Spinal cord (tissue), 10 donors: Measurements from ENCODE around the gene GABPB2. TPM values are rescaled to one million over a fixed set of nuclear protein-coding genes. Genes with fewer than 3 reads are reported as not detected.
A peak's percentile ranks its signal among the peaks of the same experiment; 100 is the strongest.

Source experiments
- DNase-seq, 6 donors: peaks; one replicate each; pipeline versions ENCODE4 v3.0.0 to v3.0.0-alpha.2; 2013 to 2015; ENCODE audit warnings: low spot score in 6 of 6, low read depth in 4 of 6
- H3K27ac ChIP-seq: one replicate; pipeline ENCODE4 v1.5.1; 2013; ENCODE audit warnings: low read depth, low read length, control low read depth
- H3K27me3 ChIP-seq: one replicate; pipeline ENCODE4 v1.6.1; 2013; ENCODE audit warnings: low read length; ENCODE audit not compliant: control insufficient read depth, insufficient read depth
- H3K36me3 ChIP-seq: one replicate; pipeline ENCODE4 v1.6.1; 2013; ENCODE audit warnings: low read length; ENCODE audit not compliant: control insufficient read depth, insufficient read depth
- H3K4me1 ChIP-seq: one replicate; pipeline ENCODE4 v1.6.1; 2013; ENCODE audit warnings: low read length; ENCODE audit not compliant: control insufficient read depth, insufficient read depth
- H3K4me3 ChIP-seq: one replicate; pipeline ENCODE4 v1.5.1; 2013; ENCODE audit warnings: low read depth, low read length, control low read depth
- H3K9me3 ChIP-seq: one replicate; pipeline ENCODE4 v1.6.1; 2013; ENCODE audit warnings: low read length; ENCODE audit not compliant: control insufficient read depth, insufficient read depth
- WGBS: methylation state at CpG from one replicate; pipeline ENCODE4 v1.1.5; 2013; ENCODE audit warnings: missing lambda C conversion rate; ENCODE audit not compliant: insufficient coverage; 5-methylcytosine and 5-hydroxymethylcytosine counted together
- polyA plus RNA-seq, 2 donors: library from polyadenylated mRNA; unstranded; fragments of 120-200 nt; gene quantifications; one replicate each; pipeline ENCODE4 v1.2.1, GENCODE V29; 2013; ENCODE audit not compliant: insufficient read length in 2 of 2
- total RNA-seq, 2 donors: library from RNA; depleted of rRNA in 1 of 2; stranded (reverse); fragments of 120-200 nt in 1 of 2; fragments of >200 nt in 1 of 2; gene quantifications; one replicate each; pipeline versions ENCODE4 v1.2.3 to v1.2.4, GENCODE V29; 2013 to 2014
- donor health status: healthy.

The GABPB2 gene
- total and polyA plus RNA-seq, 4 donors = 6.2 to 18.1 (median 13.6) TPM

DNA sequence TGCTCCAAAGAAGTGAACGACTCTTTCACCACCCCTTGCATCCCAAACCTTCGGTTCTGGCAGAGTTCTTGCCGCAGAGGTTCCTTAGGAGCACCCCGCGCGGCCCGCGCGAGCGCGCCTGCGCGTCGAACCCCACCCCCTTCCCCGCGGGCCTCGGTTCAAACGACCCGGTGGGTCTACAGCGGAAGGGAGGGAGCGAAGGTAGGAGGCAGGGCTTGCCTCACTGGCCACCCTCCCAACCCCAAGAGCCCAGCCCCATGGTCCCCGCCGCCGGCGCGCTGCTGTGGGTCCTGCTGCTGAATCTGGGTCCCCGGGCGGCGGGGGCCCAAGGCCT, 23.0 kb upstream of the GABPB2 start, which contains the start of gene C1orf56:
Gene C1orf56, plus strand, starts transcription at position 161 of the 334 bp plus-strand sequence. Its CDS starts 97 bp downstream, at position 258.
- Histone ChIP-seq H3K4me1 (peaks cover 22% of the 10 kb centered on the region), H3K27me3 (no peaks in the 10 kb centered on the region), H3K4me3 (peak within 1 kb of the TSS; percentile 95), H3K27ac (peak within 1 kb of the TSS; percentile 97), H3K36me3 (peaks cover 11% of the 10 kb centered on the region), H3K9me3 (no peaks in the 10 kb centered on the region)
- peak in 4 of 6 donors; percentile 70 to 94 (median 82) for DNase-seq
- WGBS = 0% methylated on average over 21 of the region's 29 CpGs

DNA sequence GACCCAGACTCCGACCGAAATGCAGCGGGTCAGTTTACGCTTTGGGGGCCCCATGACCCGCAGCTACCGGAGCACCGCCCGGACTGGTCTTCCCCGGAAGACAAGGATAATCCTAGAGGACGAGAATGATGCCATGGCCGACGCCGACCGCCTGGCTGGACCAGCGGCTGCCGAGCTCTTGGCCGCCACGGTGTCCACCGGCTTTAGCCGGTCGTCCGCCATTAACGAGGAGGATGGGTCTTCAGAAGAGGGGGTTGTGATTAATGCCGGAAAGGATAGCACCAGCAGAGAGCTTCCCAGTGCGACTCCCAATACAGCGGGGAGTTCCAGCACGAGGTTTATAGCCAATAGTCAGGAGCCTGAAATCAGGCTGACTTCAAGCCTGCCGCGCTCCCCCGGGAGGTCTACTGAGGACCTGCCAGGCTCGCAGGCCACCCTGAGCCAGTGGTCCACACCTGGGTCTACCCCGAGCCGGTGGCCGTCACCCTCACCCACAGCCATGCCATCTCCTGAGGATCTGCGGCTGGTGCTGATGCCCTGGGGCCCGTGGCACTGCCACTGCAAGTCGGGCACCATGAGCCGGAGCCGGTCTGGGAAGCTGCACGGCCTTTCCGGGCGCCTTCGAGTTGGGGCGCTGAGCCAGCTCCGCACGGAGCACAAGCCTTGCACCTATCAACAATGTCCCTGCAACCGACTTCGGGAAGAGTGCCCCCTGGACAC, 22.5 kb upstream of the GABPB2 start:
- Histone ChIP-seq H3K36me3 (peaks cover 17% of the 10 kb centered on the region), H3K4me3 (peak overlapping the region; percentile 95)
- under 1% methylated on average over 48 of the region's 48 CpGs for WGBS

DNA sequence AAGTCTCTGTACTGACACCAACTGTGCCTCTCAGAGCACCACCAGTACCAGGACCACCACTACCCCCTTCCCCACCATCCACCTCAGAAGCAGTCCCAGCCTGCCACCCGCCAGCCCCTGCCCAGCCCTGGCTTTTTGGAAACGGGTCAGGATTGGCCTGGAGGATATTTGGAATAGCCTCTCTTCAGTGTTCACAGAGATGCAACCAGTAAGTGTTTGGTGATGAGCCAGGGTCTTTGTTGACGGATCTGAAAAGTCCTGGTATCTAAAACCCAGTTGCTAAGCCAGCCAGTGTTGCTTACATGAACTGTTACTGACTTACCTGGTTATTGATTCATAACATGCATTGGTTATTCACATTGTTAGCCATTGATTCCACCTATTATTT, 21.9 kb upstream of the GABPB2 start:
- Histone ChIP-seq H3K36me3 (peaks cover 22% of the 10 kb centered on the region), H3K27me3 (no peaks in the 10 kb centered on the region), H3K27ac (peak overlapping the region; percentile 97), H3K4me3 (peak overlapping the region; percentile 95), H3K4me1 (peaks cover 22% of the 10 kb centered on the region), H3K9me3 (no peaks in the 10 kb centered on the region)
- DNase-seq = no peak
- 10% methylated on average over 2 of the region's 3 CpGs for WGBS

More for the DNA sequence above, 22.5 kb upstream of the GABPB2 start:
- DNase-seq = peak in 4 of 6 donors; percentile 47 to 92 (median 74)
- H3K9me3 ChIP-seq = no peaks in the 10 kb centered on the region
- peak overlapping the region; percentile 97 for H3K27ac ChIP-seq
- H3K4me1 ChIP-seq = peaks cover 22% of the 10 kb centered on the region
- H3K27me3 ChIP-seq = no peaks in the 10 kb centered on the region

DNA sequence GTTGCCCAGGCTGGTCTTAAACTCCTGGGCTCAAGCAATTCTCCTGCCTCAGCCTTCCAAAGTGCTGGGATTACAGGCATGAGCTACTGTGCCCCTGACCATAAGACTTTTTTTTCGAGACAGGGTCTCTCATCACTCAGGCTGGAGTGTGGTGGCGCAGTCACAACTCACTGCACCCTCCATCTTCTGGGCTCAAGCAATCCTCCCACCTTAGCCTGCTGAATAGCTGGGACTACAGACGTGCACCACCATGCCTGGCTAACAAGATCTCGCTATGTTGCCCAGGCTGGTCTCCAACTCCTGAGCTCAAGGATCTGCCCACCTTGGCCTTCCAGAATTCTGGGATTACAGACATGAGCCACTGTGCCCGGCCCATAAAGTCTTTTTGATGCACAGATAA, 21.1 kb upstream of the GABPB2 start:
- 89% methylated on average over 3 of the region's 5 CpGs for whole genome bisulfite sequencing
- Histone ChIP-seq H3K9me3 (no peaks in the 10 kb centered on the region), H3K36me3 (peaks cover 27% of the 10 kb centered on the region), H3K27ac (no peak overlapping the region), H3K27me3 (no peaks in the 10 kb centered on the region), H3K4me1 (peaks cover 22% of the 10 kb centered on the region), H3K4me3 (no peak overlapping the region)
- DNase-seq = no peak

DNA sequence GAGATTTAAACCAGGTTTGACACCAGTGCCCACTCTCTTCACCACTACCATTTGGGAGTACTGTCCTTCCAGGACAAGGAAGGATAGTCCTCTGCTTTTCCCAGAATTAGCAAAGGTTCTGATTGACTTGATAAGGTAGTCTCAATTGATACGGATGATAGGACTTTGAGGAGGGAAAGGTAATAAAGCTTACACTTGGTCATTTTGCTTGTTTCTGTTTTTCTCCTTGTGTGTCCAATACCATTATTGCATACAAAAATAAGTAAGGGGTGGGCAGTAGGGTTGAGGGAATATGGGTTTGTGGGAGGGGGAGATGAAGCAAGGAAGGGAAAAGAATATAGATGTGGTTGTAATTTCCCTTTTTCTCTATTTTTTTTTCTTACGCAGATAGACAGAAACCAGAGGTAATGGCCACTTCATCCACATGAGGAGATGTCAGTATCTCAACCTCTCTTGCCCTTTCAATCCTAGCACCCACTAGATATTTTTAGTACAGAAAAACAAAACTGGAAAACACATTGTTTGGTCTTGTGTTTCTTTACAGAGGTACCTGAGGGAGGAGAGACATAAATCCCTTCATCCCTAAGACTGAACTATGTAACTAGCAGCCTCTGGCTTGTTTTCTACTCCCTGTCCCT, 20.4 kb upstream of the GABPB2 start:
- H3K4me1 ChIP-seq = peaks cover 22% of the 10 kb centered on the region
- no peak for DNase-seq
- WGBS = no CpG with 5 or more reads among the region's 2 CpGs
- no peaks in the 10 kb centered on the region for H3K27me3 ChIP-seq
- no peak overlapping the region for H3K27ac ChIP-seq
- H3K4me3 ChIP-seq = no peak overlapping the region
- no peaks in the 10 kb centered on the region for H3K9me3 ChIP-seq
- peaks cover 34% of the 10 kb centered on the region for H3K36me3 ChIP-seq

DNA sequence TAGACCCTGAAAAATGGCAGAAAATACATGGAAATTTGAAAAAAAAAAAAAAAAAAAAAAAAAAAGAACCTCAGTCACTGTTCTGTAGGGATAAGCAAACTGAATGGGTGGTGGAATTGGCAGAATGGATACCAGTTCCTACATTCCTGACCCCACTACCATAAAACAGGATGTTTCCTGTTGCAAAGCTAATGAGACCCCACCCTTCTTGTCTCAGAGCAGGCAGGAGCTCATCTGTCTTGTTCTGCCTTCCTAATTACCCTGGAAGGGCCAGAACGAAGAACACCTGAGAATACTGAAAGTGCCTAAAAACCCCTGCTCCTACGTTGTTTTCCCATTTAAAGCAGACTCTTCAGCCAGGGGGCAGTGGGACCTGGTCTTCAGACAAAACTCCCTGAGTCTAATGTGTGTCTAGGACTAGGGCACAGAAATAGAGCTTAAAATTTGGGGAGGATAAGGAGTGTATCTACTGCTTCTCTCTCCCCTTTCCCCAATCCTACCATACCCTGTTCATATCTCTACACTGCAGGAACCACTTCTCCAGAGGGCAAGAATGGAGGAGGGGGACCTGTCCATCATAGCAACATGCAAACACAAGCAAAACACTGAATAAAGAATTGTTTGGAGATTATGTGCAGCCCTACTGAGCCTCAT, 19.1 kb upstream of the GABPB2 start:
- H3K9me3 ChIP-seq = no peaks in the 10 kb centered on the region
- no peak for DNase-seq
- 60% methylated on average over 1 of the region's 2 CpGs for WGBS
- no peak overlapping the region for H3K27ac ChIP-seq
- peaks cover 47% of the 10 kb centered on the region for H3K36me3 ChIP-seq
- H3K4me3 ChIP-seq = no peak overlapping the region
- peaks cover 23% of the 10 kb centered on the region for H3K4me1 ChIP-seq
- no peaks in the 10 kb centered on the region for H3K27me3 ChIP-seq

DNA sequence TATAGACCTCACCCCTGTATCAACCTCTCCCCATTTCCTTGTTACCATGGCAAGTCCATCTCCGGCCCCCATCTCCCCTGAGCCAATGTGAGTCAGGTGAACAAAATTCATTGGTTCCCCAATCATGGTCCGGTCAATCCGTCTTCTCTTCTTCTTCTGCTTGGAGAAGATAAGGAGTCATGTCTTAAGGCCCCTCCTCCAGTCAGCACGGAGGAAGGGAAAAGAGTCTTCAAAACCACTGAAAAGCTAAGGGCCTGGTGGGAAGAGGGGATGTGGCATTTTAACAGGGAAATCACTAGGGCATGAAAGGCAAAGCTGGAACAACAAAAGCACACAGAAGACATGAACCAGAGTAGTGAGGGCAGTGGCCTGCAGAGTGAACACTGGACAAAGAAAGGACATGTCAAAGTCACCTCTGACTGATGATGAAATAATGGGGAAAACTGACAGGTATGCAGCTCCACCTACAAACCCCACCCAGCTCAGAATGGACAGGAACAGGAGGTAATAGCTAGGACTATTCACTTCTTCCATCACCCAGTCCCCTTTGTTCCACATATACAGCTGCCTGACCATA, 15.5 kb upstream of the GABPB2 start:
- H3K36me3 ChIP-seq = peaks cover 59% of the 10 kb centered on the region
- WGBS = 100% methylated on average over 3 of the region's 4 CpGs

DNA sequence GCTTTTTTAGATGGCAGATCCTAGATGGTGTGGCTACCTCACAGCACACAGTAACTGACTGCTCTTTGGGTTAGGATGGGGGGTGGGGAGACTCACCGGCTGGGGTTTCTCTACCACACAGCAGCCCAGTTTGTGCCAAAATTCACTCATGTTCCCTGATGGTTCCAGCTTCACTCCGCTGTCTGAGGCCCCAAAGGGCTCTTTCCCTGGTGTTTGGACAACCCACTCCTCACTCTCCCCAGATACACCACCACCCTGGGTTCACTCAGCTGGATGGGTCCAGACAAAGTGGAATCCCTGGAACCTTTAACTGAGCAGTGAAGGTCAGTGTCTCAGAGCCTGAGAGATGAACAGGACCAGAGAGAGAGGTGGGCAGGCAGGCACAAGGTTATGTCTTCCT, 15.0 kb upstream of the GABPB2 start:
- H3K4me3 ChIP-seq = no peak overlapping the region
- H3K27ac ChIP-seq = no peak overlapping the region
- H3K4me1 ChIP-seq = peaks cover 27% of the 10 kb centered on the region
- no peaks in the 10 kb centered on the region for H3K27me3 ChIP-seq
- no CpG with 5 or more reads among the region's 2 CpGs for WGBS
- peaks cover 59% of the 10 kb centered on the region for H3K36me3 ChIP-seq
- DNase-seq = no peak
- H3K9me3 ChIP-seq = no peaks in the 10 kb centered on the region

More for the DNA sequence above, 15.5 kb upstream of the GABPB2 start:
- DNase-seq = no peak
- H3K4me1 ChIP-seq = peaks cover 27% of the 10 kb centered on the region
- H3K27ac ChIP-seq = no peak overlapping the region
- H3K4me3 ChIP-seq = no peak overlapping the region
- no peaks in the 10 kb centered on the region for H3K27me3 ChIP-seq
- no peaks in the 10 kb centered on the region for H3K9me3 ChIP-seq

DNA sequence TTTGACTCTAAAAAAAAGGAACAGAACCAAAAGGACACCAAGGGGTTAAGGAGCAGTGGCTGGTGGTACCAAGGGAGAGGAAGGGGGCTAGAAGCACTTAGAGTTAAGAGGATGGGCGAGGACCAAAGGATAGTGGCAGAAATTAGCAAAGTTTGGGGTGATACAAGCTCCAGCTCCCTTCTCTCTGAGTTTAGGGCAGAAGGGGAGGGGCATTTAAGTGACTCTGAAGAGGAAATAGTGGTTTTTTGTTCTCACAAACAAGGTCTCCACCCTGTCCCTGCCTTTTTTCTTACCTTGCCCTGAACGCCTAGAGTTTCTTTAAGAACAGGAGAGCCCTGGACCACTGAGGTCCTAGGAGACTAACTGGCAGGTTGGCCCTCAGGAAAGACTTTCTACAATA, 14.4 kb upstream of the GABPB2 start:
- WGBS = 81% methylated on average over 2 of the region's 2 CpGs
- no peaks in the 10 kb centered on the region for H3K27me3 ChIP-seq
- H3K4me1 ChIP-seq = peaks cover 27% of the 10 kb centered on the region
- peaks cover 59% of the 10 kb centered on the region for H3K36me3 ChIP-seq
- H3K27ac ChIP-seq = no peak overlapping the region
- no peaks in the 10 kb centered on the region for H3K9me3 ChIP-seq
- no peak for DNase-seq
- no peak overlapping the region for H3K4me3 ChIP-seq
